HG02610 (cell line): ENCODE measurements around the gene PCNX1.

Source experiments
- ATAC-seq: cut with Tn5 transposase; IDR thresholded peaks from one replicate; pipeline ENCODE4 v1.9.1; 2021; ENCODE audit warnings: mild to moderate bottlenecking, moderate library complexity; ENCODE audit not compliant: unreplicated experiment

PCNX1 gene

GRCh38 chr14:70887737-70888499 is 19.3 kb upstream of the PCNX1 start:
- ATAC-seq: no peak

GRCh38 chr14:70888681-70889175 is 18.5 kb upstream of the PCNX1 start:
- no peak for ATAC-seq

- no peak for ATAC-seq
Observed at GRCh38 chr14:70889555-70889954, 17.7 kb upstream of the PCNX1 start.

DNA sequence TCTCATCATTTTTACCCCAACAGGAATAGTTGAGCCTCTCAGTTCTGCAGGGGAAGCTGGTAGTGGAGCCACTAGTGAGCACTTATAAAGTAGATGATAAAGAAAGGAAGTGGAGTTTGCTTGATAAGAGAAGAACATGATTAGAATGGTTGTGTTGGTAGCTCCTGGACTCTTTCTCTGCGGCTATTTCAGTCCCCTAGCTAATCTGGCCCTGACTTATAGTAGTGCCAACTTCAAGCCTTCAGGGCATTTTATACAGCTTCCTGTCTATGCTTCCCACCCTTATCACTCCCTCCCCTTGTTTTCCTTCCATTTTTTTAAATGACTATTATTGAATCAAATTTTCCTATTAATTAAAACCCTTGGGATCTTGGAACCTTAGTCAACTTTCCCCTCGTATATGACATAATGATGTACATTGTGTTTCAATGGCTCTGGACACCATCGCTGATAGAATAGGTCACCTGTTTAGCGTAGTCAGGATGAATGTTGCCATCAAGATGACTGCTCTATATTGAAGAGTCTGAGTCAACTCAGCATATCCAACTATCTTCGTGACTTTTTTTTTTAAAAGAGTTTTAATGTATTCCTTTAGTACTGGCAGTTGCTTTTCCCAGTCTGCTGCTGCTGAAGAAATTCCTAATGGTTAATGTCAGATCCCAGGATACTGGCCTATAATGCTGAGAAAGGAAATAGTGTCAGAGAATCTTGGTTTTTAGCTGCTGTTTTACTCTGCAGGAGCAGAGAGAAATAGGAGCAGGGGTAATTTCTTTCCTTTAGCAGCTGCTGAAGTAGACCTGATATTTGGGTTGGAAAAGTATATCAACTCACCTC is 16.2 kb upstream of the PCNX1 start:
- ATAC-seq: no peak

DNA sequence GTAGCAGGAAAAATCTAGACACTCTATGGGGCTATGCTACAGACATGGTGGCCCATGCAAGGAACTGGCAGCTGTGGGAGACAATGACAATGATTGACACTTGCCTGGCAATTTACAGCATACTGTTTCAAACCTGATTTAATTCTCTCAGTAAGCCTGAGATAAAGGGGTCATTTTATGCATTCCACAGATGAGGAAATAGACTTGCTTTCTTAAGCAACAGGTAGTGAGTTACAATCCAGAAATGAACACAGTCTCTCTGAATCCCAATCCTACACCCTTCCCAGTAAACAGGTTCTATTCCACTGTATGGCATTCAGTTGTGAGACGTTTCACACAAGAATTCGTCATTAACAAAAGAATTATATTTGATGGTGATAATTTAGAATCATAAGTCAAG is 15.5 kb upstream of the PCNX1 start:
- ATAC-seq: no peak

GRCh38 chr14:70893062-70893845 is 14.0 kb upstream of the PCNX1 start:
- ATAC-seq: no peak

DNA sequence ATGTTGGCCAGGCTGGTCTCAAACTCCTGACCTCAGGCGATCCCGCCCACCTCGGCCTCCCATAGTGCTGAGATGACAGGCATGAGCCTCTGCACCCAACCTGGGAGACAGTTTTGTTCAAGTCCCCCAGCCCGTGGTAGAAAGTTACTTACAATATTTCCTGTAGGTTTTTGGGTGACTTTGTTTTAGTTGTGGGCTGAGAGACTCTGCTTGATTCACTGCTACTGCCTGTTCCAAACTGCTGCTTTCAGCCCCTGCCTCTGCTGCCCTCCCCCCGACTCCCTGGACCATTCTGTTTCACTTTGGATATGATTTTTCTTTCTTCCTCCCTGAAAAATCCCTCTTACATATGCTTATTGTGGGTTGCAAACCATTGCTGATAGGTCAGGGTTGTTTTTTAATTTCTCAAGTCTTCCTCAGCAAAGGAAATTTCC is 13.4 kb upstream of the PCNX1 start:
- peak; percentile 68 for ATAC-seq

- no peak for ATAC-seq
Observed at GRCh38 chr14:70894868-70895267, 12.4 kb upstream of the PCNX1 start.

- ATAC-seq: no peak
Observed at GRCh38 chr14:70896317-70896716, 10.9 kb upstream of the PCNX1 start.

DNA sequence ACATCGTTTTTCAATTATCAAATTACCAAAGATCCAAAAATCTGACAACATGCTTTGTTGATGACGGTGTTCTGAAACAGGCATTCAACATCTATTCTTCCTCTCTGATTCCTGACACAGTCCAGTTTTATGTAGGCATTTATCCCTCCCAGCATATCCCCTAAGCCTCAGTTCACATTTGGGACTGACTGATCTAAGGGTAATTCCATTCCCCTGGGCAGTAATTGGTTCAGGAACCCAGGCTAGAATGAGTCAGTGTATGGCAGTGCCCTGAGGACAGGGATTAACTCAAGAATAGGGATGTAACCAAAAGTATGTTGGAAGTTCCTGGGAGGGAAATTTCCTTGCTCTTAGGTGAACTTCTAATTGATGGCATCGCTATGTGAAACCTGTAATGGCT is 10.3 kb upstream of the PCNX1 start:
- no peak for ATAC-seq

DNA sequence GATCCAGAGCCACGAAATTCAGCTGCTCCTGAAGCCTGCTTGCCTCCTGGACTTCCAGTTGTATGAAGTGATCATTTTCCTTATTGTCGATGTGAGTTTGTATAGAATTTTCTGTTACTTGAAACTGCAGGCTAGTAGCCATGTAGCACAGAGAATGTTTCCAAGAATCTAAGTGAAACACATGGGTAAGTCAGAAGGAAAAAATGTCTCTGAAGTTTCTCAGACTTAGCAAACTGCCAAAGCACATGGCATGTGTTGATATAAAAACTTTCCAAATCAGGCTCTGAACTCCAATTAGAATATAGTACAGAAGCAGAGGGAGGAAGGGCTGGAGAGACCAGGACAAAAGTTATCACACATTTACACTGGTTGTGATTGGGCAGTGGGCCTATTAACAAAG is 9.8 kb upstream of the PCNX1 start:
- no peak for ATAC-seq

- ATAC-seq: no peak
Observed at GRCh38 chr14:70898111-70898745, 9.0 kb upstream of the PCNX1 start.

- ATAC-seq: no peak
Observed at GRCh38 chr14:70901269-70901668, 6.0 kb upstream of the PCNX1 start.

DNA sequence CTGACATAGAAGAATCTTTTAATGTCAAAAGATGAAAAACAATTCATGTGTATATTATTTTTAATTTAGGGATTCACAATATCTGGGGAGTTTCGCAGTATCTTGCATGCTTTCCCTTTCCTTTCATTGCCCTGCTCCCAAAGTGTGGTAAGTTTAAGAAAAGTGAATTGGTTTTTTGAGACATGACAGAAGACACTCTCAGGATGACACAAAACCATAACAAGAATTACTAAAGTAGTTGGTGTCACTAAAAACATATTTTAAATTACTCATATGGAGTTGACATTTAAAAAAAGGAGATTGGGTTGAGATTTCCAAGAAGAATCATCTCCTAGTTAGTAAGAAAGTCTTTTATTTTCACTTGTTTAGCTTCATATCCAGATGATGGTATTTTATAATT is 5.1 kb upstream of the PCNX1 start:
- ATAC-seq: no peak

- ATAC-seq: no peak
Observed at GRCh38 chr14:70904373-70904772, 2.9 kb upstream of the PCNX1 start.

DNA sequence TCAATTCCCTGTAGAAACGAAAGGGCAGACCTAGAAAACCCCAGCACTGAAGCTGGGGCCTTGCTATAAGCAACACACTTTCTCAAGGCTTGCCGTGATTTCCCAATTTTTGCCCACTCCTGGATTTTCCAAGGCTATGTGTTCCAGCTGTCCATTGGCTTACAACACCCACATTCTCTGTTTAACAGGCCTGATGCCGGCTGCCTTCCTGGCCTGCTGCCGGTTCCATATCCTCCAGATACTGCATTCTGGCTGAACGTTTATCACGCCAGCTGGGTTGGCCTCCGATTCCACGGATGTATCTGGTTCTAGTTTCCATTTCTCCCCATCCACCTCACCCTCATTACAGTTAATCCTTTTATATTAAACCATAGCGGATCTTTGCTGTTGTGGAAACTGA is 2.0 kb upstream of the PCNX1 start:
- ATAC-seq: no peak

- ATAC-seq: no peak
Observed at GRCh38 chr14:70906793-70907175, 475 bp upstream of the PCNX1 start.

DNA sequence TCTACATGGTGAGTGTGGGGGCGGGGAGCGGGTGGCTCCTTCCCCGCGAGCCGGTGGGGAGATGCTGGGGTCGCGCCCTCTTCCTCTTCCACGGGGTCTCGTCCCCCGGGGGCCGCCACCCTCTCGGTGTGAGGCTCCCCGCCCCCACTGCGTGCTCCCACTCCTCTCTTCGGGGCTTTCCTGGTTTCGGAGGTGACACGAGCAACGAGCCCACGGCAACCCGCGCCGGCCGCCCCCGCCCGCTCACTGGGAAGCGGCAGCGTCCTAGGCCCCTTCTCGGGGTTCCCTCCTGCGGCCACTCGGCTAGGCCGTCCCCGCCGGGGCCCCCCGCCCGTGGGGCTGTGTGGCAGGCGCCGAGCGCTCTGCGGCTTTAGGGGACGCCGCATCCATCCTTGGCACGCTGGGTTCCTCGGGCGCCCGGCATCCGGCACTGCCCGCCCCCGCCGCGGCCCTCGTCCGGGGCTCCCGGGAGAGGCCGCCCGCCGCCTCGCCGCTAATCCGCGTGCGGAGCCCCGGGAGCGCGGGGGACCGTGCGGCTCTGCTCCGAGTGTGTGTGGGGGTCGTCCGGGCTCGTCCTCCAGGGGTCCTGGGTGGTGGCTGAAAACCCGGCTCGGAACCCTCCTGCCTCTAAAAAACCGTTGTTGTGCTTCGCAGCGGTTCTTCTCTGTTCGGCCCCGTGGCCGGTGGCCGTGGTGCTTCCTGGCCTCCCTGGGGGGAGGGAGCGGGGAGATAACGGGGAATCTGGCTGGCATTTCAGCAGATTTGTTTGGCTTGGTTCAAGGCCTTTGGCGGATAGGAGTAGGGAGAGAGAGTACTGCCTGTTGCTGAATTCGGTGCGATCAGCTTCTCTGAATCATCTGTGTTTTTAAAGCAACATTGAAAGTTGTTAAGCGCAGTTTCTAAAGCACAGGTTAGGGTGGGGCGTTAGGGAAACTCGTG is 1.0 kb downstream of the PCNX1 start:
- ATAC-seq: peak; percentile 11

DNA sequence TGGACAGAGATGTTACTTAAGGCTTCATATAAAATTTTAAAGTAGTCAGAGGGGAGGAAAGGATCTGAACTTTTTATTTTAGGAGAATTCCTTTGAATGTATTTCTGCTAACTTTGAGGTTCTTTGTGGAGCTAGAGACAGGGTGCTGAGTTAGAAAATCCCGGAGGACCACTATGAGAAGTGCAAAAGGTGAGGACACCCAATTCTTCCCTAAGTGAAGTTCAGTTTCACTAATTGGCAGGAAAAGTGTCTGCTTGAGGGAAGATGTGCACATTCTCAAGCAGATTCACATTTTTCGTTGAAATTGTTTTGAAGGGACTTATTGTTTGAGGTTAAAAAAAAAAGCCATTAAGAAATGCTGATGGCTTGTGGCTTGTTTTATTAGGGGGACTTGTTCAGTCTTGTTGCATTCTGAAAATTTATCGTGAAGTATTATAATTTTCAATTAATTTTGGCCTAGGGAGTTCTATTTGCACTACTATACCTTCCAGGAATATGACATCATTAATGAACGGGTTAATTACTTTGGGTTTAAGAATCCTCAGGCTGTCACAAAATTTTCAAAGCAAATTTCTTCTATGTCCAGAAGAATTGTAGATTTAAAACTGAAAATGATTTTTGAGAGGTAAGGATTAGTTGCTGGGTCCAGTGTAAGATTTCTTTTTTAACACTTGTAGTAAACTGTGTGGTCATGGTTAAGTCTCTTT is 1.8 kb downstream of the PCNX1 start:
- no peak for ATAC-seq
